ENCODE data around the gene HS6ST2.

HS6ST2 gene

DNA sequence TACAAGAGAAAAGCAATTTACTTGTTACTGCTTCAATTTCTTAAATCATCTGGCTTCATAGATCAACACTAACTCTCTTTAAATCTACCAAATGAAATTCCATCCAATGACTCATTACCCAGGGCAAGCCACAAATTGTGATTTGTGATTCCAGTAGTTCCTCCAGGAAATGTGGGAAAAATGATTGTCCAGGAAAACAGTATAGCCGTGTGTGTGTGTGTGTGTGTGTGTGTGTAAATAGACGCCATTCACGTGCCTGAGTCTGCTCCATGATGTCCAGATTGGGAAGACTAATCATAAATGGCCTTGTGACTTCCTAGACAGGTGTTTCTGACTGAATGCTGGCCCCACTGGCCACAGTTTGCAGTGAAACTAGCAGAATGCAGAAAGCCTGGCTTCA, 121.3 kb downstream of the HS6ST2 start:
- ChIA-PET POLR2A (no interaction called here), CTCF (no interaction called here)
- TF ChIP-seq, protein P1, sequence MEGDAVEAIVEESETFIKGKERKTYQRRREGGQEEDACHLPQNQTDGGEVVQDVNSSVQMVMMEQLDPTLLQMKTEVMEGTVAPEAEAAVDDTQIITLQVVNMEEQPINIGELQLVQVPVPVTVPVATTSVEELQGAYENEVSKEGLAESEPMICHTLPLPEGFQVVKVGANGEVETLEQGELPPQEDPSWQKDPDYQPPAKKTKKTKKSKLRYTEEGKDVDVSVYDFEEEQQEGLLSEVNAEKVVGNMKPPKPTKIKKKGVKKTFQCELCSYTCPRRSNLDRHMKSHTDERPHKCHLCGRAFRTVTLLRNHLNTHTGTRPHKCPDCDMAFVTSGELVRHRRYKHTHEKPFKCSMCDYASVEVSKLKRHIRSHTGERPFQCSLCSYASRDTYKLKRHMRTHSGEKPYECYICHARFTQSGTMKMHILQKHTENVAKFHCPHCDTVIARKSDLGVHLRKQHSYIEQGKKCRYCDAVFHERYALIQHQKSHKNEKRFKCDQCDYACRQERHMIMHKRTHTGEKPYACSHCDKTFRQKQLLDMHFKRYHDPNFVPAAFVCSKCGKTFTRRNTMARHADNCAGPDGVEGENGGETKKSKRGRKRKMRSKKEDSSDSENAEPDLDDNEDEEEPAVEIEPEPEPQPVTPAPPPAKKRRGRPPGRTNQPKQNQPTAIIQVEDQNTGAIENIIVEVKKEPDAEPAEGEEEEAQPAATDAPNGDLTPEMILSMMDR (IDR thresholded peaks at IDR 0.05; ENCODE audit: control extremely low read depth, extremely low read depth, low read depth, missing control alignments), result no peak
- no peak for DNase-seq (ENCODE audit: extremely low spot score)

DNA sequence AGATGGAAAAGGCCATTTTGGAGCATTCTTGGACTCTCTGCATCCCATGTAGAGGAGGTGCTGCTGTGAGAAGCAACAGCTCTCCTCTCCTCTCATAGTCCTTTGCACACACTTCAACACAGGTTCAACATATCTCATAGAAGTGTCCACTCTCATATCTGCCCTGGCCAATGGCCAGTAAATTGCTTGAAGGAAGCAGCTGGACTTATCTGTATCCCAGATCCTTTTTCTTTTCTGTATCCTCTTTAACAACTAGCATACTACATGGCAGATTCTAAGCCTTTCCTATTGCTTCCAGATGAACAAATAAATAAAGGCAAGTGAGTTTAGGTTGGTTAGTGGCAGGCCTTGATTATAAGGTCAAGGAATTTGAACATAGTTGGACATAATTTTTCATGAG, 122.0 kb downstream of the HS6ST2 start:
- ChIA-PET POLR2A (no interaction called here), CTCF (no interaction called here)
- DNase-seq (ENCODE audit: extremely low spot score), result no peak
- TF ChIP-seq, protein P1 (IDR thresholded peaks at IDR 0.05; ENCODE audit: control extremely low read depth, extremely low read depth, low read depth, missing control alignments), result no peak

DNA sequence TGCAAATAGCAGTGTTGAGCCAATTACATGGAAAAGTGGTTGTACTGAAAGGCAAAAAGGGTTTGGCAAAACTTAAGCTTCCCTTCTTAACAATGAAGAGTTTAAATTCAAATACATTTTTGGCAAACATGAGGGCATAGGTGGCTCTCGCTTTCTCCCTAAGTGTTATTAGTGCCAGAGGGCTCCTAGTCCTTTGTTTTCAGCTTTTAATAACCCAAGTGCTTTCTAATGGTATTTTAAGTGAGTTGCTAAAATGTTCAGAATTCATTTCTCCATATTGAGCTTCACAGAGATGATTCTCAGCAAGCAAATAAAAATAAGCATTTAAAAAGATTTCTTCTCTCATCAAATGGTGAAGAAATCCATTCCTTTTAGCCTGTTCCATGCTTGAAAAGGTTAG, 123.7 kb downstream of the HS6ST2 start:
- DNase-seq (ENCODE audit: extremely low spot score), result no peak
- CTCF ChIA-PET, result no interaction called here
- TF ChIP-seq, protein P1 (IDR thresholded peaks at IDR 0.05; ENCODE audit: control extremely low read depth, extremely low read depth, low read depth, missing control alignments), result no peak
- POLR2A ChIA-PET, result no interaction called here

DNA sequence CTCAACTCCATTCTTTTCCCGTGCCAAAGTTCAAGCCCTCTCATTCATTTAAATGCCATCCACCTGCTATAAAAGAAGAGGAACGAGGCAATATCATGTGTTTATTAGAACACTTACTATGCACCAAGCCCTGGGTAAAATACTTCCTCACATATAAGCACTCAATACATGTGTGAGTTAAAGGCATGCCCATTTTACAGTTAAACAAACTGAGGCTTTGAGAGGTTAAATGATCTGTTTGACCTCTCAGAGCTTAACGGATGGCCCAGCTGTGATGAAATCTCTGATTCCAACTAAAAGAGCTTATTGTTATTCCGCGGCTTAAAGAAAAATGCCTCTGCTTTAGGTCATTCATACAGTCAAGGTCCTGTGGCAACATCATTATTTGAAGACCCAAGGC, 124.3 kb downstream of the HS6ST2 start:
- CTCF ChIA-PET, result no interaction called here
- DNase-seq (ENCODE audit: extremely low spot score), result no peak
- TF ChIP-seq, protein P1 (IDR thresholded peaks at IDR 0.05; ENCODE audit: control extremely low read depth, extremely low read depth, low read depth, missing control alignments), result no peak
- POLR2A ChIA-PET, result no interaction called here

DNA sequence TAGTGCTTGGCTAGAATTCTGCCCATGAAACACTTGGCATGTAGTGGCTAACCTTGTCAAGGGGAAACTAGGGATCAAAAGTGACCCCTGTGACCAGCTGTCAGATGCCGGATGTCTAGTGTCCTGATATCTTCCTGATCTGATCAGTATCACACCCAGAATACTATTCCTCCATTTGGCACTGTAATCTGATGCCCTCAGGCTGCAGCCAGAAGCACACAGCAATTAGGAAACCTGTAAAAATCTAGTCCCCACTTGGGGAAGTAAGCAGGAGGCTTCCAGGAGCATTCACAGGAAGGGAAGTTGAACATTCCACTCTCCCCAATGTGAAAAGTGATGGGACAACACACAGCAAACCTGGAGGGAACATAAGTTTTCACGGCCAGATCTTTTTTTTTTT, 125.1 kb downstream of the HS6ST2 start:
- TF ChIP-seq, protein P1 (IDR thresholded peaks at IDR 0.05; ENCODE audit: control extremely low read depth, extremely low read depth, low read depth, missing control alignments), result no peak
- POLR2A ChIA-PET, result no interaction called here
- DNase-seq (ENCODE audit: extremely low spot score), result no peak
- CTCF ChIA-PET, result no interaction called here

DNA sequence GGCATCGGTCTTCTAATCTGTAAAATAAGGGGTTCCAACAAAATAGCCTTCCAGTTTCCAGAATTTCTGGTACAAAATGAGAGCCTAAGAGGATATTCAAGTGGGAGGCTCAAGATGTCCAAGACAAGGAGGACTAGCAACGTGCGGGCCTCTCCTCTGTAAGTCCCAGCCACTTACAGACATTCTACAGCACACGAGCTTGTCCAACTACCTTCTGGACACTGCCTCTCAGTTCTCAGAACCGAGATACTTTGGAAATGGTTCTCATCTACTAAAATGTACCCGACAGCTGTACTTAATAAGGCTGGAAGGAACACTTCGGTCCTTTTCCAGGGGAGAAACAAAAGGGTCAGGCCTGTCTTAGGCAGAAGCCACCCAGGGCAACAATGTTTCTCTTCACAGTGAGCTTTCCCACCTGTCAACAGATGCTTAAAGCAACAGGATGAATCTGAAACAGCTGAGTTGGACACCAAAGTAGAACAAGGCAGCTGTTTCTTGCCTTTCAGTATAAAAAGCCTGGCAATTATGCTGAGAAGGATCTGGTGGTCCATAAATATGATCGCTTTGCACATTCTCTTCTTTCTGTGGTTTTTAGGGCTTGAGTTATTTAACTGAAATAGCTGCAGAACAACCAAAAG, 127.0 kb downstream of the HS6ST2 start:
- TF ChIP-seq, protein P1 (IDR thresholded peaks at IDR 0.05; ENCODE audit: control extremely low read depth, extremely low read depth, low read depth, missing control alignments), result no peak
- ChIA-PET CTCF (no interaction called here), POLR2A (no interaction called here)
- no peak for DNase-seq (ENCODE audit: extremely low spot score)

DNA sequence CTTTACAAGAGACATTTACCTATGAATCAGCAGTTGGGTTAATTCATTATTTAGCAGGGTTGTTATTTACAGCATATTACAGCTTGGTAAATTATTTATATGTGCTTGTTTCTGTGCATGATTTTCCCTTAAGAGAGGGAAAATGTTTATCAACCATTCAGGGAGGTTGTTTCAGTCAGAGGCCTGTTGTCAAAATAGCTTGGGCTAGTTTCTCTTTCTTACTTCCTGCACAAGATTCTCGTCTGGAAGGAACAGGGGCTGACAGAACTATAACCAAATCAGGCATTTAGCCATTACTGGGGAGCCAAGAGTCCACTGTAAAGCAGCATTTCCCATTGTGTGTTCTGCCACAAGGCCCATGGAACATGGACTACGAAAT, 135.8 kb downstream of the HS6ST2 start:
- no peak for DNase-seq (ENCODE audit: extremely low spot score)
- TF ChIP-seq, protein P1 (IDR thresholded peaks at IDR 0.05; ENCODE audit: control extremely low read depth, extremely low read depth, low read depth, missing control alignments), result no peak
- POLR2A ChIA-PET, result interaction anchor here (0.7 kb wide), 1 partner anchor 28 kb away, joined by 5 read pairs; no protein-coding TSS in a partner anchor
- CTCF ChIA-PET, result no interaction called here

Measured in GM10248 (cell line).